COLO668 (cell line): ENCODE data around the gene C2CD4A.

Experiments
- DNase-seq: peaks from one replicate; lab custom pipeline; 2025; ENCODE audit not compliant: unreplicated experiment; lab: John Stamatoyannopoulos, UW

C2CD4A gene

DNA sequence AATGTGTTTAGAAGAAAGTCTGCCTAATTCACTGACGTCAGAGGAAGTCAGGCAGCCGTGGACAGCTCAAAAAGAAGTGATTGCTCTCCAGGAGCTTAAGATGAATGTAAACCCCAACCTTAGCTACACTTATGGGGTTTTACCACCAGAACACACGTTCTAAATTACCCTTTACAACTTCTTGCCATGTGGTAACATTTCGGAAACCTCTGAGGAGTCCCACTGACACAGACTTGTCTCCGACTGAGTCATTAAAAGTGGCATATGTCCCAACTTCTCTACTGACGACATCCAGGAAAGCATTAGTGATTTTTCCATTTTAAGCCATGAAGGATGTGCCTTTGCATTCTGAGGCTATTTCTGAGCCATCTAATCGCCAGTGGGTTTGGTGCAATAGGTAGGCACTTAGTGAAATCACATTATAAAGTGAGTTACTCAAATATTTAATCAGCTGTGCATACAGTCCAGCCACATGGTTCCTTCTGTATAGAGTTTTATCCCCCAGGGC is 32.4 kb downstream of the C2CD4A start:
- DNase-seq: peak; percentile 56

DNA sequence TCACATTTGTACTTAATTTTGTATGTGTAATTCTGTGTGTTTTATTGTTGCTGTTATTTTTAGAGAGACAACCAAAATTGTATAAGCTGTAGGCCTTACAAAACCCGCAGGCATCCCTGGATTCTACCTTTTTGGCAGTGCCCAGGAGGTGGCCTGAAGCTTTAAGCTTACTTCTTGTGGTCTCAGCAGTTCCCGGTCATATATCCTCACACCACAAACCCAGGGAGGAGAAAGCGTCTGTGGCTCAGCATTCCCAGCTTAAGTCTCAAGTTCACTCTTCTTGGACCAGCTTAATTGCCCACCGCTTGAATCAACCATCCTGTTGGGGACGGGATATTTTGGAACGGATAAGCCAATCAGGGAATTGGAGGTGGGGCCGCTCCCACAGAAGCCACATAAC is 36.7 kb downstream of the C2CD4A start:
- DNase-seq: no peak

- no peak for DNase-seq
Measured at GRCh38 chr15:62104401-62104800, 37.6 kb downstream of the C2CD4A start.

DNA sequence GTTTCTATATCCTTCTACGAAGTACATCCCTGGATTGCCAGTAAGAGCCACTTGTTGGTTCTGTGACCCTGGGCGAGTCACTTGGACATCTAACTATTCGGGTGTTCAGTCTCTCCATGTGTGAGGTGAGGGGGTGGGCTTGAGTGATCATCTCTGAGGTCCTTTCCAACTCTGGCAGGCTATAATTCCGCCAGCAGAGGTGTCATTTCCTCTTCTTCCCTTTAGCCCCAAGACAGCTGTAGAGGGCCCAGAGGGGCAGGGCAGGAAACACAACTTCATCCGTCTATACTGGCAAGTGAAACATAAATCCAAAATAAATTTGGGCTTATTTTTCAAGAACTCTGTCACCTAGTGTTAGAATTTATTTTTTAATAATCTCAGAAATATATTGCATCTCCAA is 38.1 kb downstream of the C2CD4A start:
- no peak for DNase-seq

GRCh38 chr15:62105266-62105665 is 38.5 kb downstream of the C2CD4A start:
- no peak for DNase-seq

DNA sequence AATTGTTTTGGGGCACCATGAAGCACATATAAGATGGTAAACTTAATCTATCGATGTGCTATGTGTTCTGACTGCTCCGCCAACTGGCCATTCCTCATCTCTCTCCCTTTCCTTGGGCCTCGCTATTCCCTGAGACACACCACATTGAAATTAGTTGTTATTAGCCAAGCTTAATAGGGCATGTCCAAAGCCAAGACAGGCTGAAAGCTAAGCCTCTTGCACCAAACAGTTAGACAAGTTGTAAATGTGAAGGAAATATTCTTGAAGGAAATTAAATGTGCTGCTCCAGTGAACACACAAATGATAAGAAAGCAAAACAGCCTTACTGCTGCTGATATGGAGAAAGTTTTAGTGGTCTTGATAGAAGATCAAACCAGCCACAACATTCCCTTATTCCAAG is 39.3 kb downstream of the C2CD4A start:
- DNase-seq: no peak

- DNase-seq: peak; percentile 18
Measured at GRCh38 chr15:62107571-62108121, 40.9 kb downstream of the C2CD4A start.

DNA sequence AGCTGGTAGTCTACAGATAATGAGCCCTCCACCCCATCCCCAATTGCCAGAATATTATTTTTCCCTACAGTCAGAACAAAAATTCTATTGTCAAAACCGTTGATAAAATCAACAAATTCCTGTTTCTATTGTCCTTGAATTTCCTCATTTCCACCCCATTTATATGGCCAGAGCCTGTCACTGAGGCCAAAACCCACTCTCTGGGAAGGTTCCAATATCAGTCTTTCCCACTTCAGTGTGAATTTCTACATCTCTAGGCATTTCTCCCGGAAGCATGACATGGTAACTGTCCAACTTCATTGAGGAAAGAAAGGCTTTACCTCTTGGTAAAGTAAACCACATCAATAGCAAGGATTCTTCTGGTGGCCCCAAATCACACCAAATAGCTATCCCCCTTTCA is 41.6 kb downstream of the C2CD4A start:
- no peak for DNase-seq

GRCh38 chr15:62109437-62109836 is 42.7 kb downstream of the C2CD4A start:
- DNase-seq: no peak

DNA sequence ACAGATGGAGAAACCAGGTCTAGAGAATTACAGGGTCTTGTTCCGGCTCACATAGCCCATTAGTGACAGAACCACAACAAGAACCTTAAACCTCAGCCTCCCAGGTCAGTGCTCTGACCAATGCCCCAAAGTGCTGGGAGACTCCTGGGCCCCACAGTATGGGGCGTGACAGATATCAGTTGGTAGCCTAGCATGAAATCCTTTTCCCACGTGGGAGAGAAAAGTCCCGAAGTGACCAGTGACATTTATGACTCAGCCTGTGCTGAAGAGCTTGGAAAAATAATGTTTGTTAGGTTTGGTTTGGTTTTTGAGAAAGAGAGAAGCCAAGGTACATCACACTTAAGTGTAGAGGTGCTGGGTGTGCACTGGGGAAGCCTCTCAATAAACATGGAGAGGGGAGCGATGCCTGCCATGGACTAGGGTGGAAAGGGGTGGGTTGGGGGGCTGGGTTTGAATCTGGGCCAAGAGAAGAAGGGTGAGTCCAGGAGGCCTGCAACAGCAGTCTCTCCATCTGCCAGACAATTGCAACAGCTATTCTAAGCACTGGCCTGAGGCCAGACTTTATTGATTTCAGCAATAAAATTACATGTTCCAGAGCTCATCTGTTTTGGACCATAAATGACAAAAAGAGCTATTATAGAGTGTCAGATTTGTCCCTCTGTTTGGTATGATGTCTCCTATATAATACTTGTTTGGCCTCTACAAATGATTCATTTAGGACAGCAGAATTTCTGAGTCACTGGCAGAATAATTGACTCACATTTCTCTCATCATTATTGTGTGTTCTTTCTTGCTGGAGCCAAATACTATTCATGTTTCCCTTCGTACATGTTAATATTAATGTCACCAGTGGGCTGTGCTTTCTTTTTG is 43.4 kb downstream of the C2CD4A start:
- peak; percentile 59 for DNase-seq

- no peak for DNase-seq
Measured at GRCh38 chr15:62112081-62112480, 45.3 kb downstream of the C2CD4A start.

- peak; percentile 35 for DNase-seq
Measured at GRCh38 chr15:62112616-62113593, 46.1 kb downstream of the C2CD4A start.

DNA sequence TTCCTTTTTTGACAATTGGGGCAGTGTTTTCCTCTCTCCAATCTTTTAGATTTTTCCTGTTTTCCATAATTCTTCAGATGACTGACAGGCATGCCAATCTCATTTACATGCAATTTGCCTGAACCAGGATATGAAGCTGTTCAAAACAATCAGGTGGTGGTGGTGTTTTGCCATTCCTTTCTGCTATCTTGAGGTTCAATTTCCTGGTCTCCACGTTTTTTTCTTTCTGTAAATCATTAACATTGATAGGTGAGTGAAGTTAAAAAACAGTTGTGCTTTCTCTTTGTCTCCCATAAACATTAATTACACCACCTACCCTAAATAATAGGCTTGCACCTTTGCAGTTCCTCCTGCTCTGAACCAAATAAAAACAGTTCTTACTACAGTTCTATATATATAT is 49.1 kb downstream of the C2CD4A start:
- DNase-seq: no peak

GRCh38 chr15:62118520-62119226 is 51.9 kb downstream of the C2CD4A start:
- DNase-seq: no peak

- peak; percentile 19 for DNase-seq
Measured at GRCh38 chr15:62119227-62119864, 52.6 kb downstream of the C2CD4A start.

- no peak for DNase-seq
Measured at GRCh38 chr15:62119874-62120273, 53.1 kb downstream of the C2CD4A start.
